OCI-LY3 (cell line): ENCODE results near the gene IQCN.

ENCODE experiments used
- H2AFZ ChIP-seq: fragments of 200-600, 300-600 bp; shearing (Covaris generic); 2 replicates; pipeline ENCODE4 v1.6.0; 2014; ENCODE audit warnings: antibody characterized with exemption, low read depth, low read length
- H3K27ac ChIP-seq: fragments of 200-600, 300-600 bp; sonication (generic); 2 replicates; pipeline ENCODE4 v1.5.1; 2014; ENCODE audit warnings: mild to moderate bottlenecking, low read length, moderate library complexity, mixed read lengths
- H3K27me3 ChIP-seq: fragments of 200-600, 300-600 bp; sonication (generic); 2 replicates; pipeline ENCODE4 v1.6.1; 2014; ENCODE audit warnings: low read depth, low read length, mixed read lengths
- H3K36me3 ChIP-seq: fragments of 200-600, 300-600 bp; sonication (generic); replicated peaks from 2 replicates; pipeline ENCODE3; 2014; ENCODE audit warnings: low read depth, low read length, mixed read lengths
- H3K4me1 ChIP-seq: fragments of 300-600, 200-600 bp; sonication (generic); 2 replicates; pipeline ENCODE4 v1.6.1; 2014; ENCODE audit warnings: low read length, mixed read lengths
- H3K4me2 ChIP-seq: fragments of 200-600, 300-600 bp; sonication (generic); 2 replicates; pipeline ENCODE4 v1.6.1; 2014; ENCODE audit warnings: low read length, mixed read lengths
- H3K4me3 ChIP-seq: fragments of 300-600, 200-600 bp; sonication (generic); 2 replicates; pipeline ENCODE4 v1.5.1; 2014; ENCODE audit warnings: antibody characterized with exemption, mild to moderate bottlenecking, low read length, moderate library complexity
- H3K79me2 ChIP-seq: fragments of 300-600, 200-600 bp; shearing (Covaris generic); 2 replicates; pipeline ENCODE4 v1.6.1; 2014; ENCODE audit warnings: mild to moderate bottlenecking, low read length, mixed read lengths
- H3K9ac ChIP-seq: fragments of 300-600, 200-600 bp; shearing (Covaris generic); 2 replicates; pipeline ENCODE4 v1.6.0; 2014; ENCODE audit warnings: mild to moderate bottlenecking, low read length, moderate library complexity
- H3K9me3 ChIP-seq: fragments of 200-600, 300-600 bp; shearing (Covaris generic); 2 replicates; pipeline ENCODE4 v1.6.1; 2014; ENCODE audit warnings: low read length, mixed read lengths; ENCODE audit not compliant: insufficient read depth
- H4K20me1 ChIP-seq: fragments of 200-600, 300-600 bp; sonication (generic); 2 replicates; pipeline ENCODE4 v1.6.1; 2016; ENCODE audit warnings: low read length, mixed read lengths; ENCODE audit not compliant: insufficient read depth
- EZH2phosphoT487 ChIP-seq: fragments of 200-600 bp; shearing (Covaris generic); IDR thresholded peaks from 2 replicates; pipeline ENCODE4 v1.6.1; 2018; ENCODE audit warnings: antibody characterized with exemption, mixed run types, low read depth
- TF ChIP-seq, protein P1 (sequence below): fragments of 200-600, 300-600 bp; sonication (generic); IDR thresholded peaks from 2 replicates; pipeline ENCODE4 v1.5.1; 2014; ENCODE audit warnings: antibody characterized with exemption, low read length, low read depth

The IQCN gene

DNA sequence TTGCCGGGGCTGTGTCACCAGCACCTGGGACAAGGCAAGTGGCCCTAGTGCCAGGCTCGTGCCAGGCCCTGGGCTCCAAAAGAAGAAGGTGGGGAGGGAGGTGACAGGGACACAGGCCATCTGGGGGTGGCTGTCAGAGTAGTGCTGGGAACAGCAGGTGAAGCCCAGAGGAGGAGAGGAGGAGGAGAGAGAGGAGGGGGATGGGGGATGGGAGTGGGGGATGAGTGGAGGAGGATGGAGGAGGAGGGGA lies 29.9 kb upstream of the IQCN start:
- H2AFZ ChIP-seq: no peak overlapping the region
- no peaks in the 10 kb centered on the region for H3K79me2 ChIP-seq
- TF ChIP-seq, protein P1, sequence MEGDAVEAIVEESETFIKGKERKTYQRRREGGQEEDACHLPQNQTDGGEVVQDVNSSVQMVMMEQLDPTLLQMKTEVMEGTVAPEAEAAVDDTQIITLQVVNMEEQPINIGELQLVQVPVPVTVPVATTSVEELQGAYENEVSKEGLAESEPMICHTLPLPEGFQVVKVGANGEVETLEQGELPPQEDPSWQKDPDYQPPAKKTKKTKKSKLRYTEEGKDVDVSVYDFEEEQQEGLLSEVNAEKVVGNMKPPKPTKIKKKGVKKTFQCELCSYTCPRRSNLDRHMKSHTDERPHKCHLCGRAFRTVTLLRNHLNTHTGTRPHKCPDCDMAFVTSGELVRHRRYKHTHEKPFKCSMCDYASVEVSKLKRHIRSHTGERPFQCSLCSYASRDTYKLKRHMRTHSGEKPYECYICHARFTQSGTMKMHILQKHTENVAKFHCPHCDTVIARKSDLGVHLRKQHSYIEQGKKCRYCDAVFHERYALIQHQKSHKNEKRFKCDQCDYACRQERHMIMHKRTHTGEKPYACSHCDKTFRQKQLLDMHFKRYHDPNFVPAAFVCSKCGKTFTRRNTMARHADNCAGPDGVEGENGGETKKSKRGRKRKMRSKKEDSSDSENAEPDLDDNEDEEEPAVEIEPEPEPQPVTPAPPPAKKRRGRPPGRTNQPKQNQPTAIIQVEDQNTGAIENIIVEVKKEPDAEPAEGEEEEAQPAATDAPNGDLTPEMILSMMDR: no peak
- no peak for TF ChIP-seq EZH2phosphoT487
- H3K4me3 ChIP-seq: peak overlapping the region; percentile 73
- peak overlapping the region; percentile 83 for H3K4me2 ChIP-seq
- no peaks in the 10 kb centered on the region for H3K9me3 ChIP-seq
- no peaks in the 10 kb centered on the region for H3K27me3 ChIP-seq
- peak overlapping the region; percentile 72 for H3K9ac ChIP-seq
- H3K36me3 ChIP-seq: peaks cover 17% of the 10 kb centered on the region
- peak overlapping the region; percentile 82 for H3K27ac ChIP-seq
- H3K4me1 ChIP-seq: peaks cover 52% of the 10 kb centered on the region
- no peaks in the 10 kb centered on the region for H4K20me1 ChIP-seq

DNA sequence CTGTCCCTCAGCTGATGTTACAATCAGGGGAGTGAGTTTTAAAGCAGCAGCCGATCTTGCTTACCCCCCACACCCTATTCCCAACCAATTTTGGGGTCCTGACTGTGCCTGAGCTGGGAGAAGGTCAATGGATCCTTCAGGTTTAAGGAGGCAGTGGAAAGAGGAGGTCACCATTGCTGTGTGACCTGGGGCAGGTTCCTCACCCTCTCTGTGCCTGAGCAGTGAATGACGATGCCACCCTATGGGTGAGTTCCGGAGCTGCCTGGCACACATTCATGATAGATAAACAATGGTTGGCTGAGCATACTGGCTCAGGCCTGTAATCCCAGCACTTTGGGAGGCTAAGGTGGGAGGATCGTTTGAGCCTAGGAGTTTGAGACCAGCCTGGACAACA lies 27.5 kb upstream of the IQCN start:
- H3K36me3 ChIP-seq: peaks cover 4% of the 10 kb centered on the region
- no peak overlapping the region for H3K9ac ChIP-seq
- peaks cover 37% of the 10 kb centered on the region for H3K4me1 ChIP-seq
- no peak for TF ChIP-seq EZH2phosphoT487
- TF ChIP-seq, protein P1: no peak
- H3K27me3 ChIP-seq: no peaks in the 10 kb centered on the region
- H3K27ac ChIP-seq: no peak overlapping the region
- no peaks in the 10 kb centered on the region for H4K20me1 ChIP-seq
- no peak overlapping the region for H2AFZ ChIP-seq
- no peak overlapping the region for H3K4me2 ChIP-seq
- no peaks in the 10 kb centered on the region for H3K9me3 ChIP-seq
- no peak overlapping the region for H3K4me3 ChIP-seq
- H3K79me2 ChIP-seq: no peaks in the 10 kb centered on the region

DNA sequence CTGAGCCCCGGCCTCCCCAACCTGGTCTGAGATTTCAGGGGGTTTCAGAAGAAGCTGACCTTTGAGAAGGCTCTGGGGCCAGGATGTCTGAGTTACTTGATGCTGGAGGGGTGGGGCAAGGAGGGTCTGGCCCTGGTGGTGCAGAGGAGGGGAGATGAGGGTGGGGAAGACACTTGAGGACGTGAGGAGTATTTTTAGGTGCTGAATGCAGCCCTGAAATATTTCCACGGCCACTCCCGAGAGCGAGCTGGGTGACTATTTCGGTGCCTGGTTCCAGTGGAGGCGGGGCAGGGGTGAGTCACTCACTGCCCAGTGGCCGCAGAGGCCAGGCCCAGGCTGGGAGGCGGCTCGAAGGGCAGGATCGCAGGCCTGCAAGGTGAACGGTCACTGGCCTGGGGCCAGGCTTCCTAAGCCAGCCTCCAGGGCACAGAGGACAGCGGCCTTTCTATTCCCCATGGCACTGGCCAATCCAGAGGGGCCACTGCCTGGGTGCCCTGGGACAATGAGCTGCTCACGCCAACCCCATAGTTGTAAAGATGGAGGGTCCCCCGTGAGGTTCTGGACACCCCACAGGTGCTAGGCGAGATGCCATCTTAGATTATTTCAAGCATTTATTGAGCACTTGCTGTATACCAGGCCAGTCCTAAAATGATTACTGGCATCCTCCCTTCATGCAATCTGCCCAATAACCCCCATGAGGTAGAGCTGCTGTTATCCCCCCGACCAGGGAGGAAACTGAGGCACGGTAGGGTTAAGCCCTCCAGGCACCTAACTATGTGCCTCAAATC lies 26.9 kb upstream of the IQCN start:
- H3K9me3 ChIP-seq: no peaks in the 10 kb centered on the region
- no peaks in the 10 kb centered on the region for H3K79me2 ChIP-seq
- H3K4me1 ChIP-seq: peaks cover 31% of the 10 kb centered on the region
- no peaks in the 10 kb centered on the region for H3K27me3 ChIP-seq
- TF ChIP-seq, protein P1: no peak
- TF ChIP-seq EZH2phosphoT487: no peak
- no peak overlapping the region for H3K4me3 ChIP-seq
- H4K20me1 ChIP-seq: no peaks in the 10 kb centered on the region
- no peak overlapping the region for H2AFZ ChIP-seq
- H3K9ac ChIP-seq: no peak overlapping the region
- no peak overlapping the region for H3K4me2 ChIP-seq
- no peak overlapping the region for H3K27ac ChIP-seq
- H3K36me3 ChIP-seq: peaks cover 2% of the 10 kb centered on the region

DNA sequence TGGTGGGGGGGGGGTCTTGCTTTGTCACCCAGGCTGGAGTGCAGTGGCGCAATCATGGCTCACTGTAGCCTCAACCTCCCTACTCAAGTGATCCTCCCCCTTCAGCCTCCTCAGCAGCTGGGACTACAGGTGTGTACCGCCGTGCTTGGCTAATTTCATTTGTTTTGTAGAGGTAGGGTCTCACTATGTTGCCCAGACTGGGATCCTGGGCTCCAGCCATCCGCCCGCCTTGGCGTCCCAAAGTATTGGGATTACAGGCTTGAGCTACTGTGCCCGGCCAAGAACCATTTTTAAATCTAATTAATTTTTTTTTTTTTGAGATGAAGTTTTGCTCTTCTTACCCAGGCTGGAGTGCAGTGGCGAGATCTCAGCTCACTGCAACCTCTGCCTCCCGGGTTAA lies 25.4 kb upstream of the IQCN start:
- Histone ChIP-seq H3K9ac (no peak overlapping the region), H4K20me1 (no peaks in the 10 kb centered on the region), H3K27me3 (no peaks in the 10 kb centered on the region), H3K4me1 (peaks cover 16% of the 10 kb centered on the region), H3K4me2 (no peak overlapping the region), H3K36me3 (no peaks in the 10 kb centered on the region), H2AFZ (no peak overlapping the region), H3K9me3 (no peaks in the 10 kb centered on the region), H3K4me3 (no peak overlapping the region), H3K27ac (no peak overlapping the region), H3K79me2 (no peaks in the 10 kb centered on the region)
- no peak for TF ChIP-seq EZH2phosphoT487
- TF ChIP-seq, protein P1: no peak
